NCI-H345 treated with DMSO at 0.1 percent for 48 hours (cell line): ENCODE measurements around the gene LYPD1.

Experiments used
- DNase-seq: peaks from one replicate; lab custom pipeline; 2025; ENCODE audit not compliant: unreplicated experiment; lab: John Stamatoyannopoulos, UW

Gene LYPD1

DNA sequence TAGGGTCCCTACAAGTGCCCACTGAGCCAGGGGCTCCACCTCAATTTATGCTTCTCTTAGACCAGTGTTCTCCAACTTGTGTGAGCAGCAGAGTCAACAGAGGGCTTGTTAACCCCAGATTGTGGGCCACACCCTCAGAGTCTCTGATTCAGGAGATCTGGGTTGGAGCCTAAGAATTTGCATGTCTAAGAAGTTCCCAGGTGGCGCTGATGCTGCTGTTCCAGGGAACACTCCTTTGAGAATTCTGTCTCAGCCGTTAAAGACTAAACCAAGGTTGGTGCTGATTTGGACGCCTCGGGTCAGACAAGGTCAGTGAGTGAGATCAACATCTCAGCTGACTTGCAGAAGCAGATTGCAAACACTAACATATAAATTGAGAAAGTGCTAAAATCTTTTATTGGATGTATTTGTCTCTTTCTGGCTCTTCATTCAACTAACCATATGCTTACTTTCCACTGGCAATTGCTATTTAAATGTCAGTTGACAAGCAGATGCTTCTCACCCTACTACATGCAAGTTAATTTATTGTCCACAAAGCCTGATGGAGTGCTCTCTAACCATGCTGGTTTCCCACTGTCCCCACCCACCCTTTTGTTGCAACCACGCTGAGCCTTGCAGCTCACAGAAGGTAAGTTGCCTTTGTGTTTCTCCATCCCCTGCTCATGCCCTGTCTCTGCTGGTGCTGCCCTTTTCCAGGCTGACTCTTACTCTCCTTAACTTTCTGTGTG is 31.5 kb downstream of the LYPD1 start:
- DNase-seq, result peak; percentile 83

DNA sequence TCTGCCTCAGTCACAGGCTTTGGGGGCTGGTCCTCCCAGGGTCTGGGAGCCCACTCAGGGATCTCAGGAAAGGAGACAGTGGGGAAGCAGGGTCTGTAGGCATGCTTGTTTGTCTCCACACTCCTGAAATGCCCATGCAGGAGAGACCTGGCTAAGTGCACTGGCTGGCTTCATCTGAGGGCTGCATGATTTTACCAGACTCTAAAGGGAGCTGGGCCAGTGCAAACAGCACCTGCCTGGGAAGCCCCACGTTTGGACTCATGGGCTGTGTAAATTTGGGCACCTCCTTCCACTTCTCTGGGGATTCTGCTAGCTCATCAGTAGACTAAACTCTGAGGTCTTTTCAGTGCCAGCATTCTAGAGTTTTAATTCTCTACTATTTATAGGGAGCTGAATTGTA is 33.7 kb downstream of the LYPD1 start:
- DNase-seq, result no peak

DNA sequence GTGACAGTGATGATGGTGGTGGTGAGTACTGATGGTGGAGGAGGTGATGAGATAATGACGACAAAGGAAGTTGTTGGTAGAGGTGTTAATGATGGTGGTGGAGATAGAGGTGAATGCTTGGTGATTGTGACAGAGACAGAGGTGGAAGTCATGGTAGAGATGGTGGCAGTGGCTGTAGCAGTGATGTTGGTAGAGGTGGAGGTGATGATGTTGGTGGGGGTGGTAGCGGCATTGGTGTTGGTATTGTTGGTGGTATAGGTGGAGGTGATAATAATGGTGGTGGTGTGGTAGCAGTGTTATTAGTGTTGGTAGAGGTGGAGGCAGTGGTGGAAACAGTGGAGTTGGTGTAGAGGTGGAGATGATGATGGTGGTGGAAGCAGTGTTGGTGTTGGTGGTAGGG is 36.4 kb downstream of the LYPD1 start:
- no peak for DNase-seq

DNA sequence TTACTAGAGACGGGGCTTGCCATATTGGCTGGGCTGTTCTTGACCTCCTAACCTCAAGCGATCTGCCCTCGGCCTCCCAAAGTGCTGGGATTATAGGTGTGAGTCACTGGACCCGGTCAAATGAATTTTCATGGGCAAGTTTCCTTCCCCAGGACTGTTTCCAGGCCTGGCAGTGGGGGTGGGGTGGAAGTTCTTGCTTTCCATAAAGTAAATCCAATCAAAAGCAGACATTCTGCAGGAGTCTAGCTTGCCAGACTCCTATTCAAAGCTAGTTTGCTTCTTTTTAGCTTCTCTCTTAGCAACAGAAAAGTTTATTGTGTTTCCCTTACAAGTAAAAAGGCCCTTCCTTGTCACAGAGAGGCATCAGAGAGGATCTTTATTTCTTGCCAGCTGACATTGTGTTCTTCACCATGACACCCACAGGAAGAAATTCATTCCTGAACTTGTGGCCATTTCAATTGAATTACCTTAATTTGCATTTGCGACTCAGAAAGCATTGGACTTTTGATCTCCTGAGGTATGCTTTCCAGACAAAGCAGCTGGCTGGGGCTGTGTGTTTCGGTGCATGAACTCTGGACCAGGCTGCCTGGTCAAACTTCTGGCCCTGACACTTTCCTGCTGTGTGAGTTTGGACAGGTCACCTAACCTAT is 37.9 kb downstream of the LYPD1 start:
- no peak for DNase-seq

DNA sequence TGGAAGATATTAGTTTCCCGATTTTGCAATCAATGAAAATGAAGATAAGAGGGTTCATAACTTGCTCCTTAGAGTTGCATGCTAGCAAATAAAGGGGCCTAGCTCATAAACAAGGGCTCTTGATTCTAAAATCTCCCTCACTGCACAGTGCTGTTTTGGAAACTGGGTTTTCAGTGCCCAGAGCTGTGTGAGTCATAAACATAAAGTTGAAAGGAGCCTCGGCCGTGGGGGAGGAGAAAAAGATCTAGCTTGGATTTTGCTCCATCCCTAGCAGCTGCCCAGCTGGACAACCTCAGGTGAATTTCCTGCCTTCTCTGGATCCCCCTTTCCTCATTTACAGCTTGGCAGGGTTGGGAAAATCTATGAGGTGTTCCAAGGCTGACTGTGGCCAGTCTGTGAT is 42.5 kb downstream of the LYPD1 start:
- no peak for DNase-seq

DNA sequence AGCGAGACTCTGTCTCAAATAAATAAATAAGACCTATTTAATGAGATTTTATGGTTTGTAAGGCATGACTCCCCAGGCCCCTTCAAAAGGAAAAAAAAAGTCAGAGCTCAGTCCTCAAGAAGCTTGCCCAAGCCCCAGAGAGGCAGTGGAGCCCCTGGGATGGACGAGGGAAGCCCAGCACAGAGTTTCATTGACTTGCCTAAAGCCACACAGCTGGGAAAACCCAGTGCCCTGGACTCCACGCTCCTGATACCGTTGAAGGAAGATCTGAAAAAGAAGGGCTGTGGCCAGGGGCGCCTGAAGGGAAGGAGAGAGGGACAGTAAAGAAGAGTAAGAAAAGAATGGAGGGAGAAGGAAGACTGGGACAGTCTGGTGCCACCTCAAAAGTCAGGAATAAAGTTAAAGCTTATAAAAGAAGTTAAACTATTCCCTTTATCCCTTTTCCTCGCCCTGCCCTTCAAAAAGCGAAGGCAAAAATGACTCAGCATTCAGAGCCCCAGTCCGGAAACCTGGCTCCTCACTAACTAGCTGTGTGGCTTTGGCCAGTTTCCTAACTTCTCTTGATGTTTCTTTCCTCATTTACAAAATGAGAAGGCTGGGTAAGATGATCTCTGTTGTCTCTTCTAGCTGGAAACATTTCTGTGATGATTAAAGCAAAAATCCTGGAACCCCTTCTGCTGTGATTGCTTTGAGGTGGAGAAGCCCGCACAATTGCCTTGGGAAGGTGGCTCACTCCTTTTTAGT is 46.7 kb downstream of the LYPD1 start:
- no peak for DNase-seq

DNA sequence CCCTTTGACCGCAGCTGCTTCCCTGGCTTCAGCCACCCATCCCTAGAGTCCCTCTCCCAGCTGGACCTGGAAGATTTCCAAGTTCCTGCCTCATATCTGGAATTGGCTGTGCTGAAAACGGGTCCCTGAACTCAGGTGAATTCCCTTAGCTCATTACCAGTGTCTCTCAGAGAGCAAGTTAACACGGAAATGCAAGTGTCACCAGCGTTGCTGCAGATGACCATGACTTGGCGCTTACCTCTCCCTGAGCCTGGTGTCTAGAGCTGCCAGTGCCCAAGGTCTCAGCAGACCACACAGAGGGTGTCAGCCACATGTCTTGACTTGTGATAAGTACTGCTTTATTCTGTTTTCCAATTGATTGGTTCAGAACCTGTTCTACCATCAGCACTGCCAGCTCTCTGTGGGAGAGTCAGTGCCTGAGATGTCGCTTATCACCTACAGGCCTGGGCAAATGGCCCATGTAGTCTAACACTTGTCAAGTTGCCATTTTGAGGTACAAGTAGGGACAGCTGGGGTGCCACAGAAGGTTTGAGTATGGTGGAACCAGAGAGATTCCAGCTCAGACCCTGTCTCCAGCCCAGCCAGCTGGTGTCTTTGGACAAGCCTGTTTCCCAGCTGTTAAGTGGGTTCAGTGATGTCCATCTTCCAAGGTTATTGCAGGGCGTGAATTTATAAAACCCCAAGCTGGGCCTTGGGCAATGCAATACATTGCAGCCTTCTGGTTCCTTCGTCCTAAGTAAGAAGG is 48.7 kb downstream of the LYPD1 start:
- DNase-seq, result peak; percentile 87

DNA sequence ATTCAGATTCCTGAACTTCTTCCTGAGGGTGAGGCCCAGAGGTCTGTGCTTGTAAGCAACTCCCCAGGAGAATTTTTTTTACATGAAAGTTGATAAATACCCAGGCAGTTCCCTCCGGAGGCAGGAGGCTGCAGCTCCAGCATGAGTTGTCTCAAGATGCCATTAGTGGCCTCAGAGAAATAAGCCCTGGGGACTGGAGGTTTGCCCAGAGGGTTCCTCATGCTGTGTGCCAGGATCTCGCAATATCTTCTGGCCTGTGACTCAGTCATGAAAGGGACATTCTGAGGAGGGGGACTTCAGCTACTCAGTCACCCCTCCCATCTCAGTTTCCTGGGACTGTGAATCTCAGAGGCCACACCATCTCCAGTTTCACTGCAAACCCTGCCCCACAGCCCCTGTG is 49.9 kb downstream of the LYPD1 start:
- DNase-seq, result no peak

DNA sequence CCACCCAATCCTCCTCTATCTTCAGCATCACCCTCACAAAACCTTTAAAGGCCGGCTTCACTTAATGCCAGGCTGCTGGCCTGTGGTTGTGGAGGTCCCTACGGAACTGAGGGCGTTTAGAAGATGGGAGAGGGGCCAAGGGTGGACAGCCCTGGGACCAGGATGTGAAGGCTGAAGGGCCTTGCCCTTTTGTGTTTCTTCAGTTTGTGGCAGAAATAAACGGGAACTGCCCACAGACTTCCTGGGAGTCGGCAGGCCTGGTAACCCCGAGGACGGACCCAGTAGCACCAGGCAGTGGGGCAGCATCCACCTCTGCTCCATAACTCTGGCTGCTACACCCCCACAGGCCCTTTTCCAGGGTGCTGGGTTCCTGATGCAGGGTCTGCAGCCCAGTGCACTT is 51.3 kb downstream of the LYPD1 start:
- no peak for DNase-seq

DNA sequence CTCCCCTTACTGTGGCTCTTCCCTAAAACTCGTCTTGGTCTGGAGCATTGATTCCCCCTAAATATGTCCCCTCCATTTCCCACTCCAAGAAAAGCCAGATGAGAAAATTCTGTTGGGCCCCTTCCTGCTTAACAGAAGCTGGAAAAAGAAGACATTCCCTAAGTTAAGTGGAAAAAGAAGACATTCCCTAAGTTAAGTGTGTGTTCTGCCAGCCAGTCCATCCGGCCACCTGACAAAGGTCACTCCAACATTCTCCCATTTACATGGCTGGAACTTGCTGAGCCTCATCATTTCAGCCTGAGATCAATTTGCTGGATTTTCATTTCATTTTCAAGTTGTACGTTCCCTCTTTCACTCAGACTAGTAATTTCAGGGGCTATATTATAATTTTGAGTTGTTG is 52.0 kb downstream of the LYPD1 start:
- no peak for DNase-seq

DNA sequence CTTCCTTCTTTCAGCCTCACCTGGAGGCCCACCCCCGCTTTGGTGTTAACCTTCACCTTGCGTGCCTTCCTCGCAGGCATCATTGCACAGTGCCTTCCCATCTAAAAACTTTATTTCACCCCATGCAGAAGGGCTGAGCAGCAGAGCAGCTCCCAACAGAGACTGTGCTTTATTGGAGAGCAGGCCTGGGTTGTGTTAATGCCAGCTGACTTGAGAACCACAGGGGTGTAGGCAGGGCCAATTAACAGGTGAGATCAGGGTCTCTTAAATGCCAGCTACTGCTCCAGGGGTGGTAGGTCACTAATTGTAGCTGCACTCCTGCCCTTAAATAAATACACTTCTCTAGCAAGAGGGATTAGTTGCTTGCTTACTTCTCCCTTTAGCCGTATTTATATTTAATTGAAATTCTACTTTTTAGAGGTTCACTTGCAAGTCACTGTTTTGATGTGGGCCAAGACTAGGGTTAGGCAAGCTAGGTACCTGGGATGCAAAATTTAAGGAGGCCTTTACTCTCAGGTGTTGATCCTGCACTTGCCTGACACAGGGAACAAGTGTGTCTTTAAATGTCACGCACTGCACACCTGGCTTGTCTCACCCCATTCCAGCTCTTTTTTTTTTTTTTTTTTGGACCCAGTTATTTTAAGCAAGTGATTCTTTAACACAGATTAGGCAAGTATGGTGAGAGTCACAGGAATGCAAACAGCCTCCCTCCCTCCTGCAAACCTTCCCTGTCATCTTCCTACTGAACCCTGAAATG is 54.5 kb downstream of the LYPD1 start:
- DNase-seq, result peak; percentile 29

DNA sequence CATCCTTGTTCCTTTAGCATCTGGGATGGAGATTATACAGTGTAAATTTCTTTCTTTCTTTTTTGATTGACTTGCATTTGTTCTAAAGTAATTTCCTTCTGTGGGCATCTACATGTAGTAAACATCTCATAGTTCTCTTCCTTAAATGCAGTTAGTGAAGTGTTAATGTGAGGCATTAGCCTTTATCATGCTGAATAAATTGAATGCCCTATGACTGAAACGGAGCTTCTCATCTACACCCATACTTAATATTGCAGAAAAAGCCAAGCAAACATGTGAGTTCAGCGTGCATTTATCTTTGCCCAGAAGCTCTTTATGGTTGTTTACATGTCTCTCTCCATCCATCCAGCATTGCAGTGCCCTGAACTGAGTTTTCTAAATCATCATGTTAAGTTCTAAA is 58.3 kb downstream of the LYPD1 start:
- DNase-seq, result no peak

DNA sequence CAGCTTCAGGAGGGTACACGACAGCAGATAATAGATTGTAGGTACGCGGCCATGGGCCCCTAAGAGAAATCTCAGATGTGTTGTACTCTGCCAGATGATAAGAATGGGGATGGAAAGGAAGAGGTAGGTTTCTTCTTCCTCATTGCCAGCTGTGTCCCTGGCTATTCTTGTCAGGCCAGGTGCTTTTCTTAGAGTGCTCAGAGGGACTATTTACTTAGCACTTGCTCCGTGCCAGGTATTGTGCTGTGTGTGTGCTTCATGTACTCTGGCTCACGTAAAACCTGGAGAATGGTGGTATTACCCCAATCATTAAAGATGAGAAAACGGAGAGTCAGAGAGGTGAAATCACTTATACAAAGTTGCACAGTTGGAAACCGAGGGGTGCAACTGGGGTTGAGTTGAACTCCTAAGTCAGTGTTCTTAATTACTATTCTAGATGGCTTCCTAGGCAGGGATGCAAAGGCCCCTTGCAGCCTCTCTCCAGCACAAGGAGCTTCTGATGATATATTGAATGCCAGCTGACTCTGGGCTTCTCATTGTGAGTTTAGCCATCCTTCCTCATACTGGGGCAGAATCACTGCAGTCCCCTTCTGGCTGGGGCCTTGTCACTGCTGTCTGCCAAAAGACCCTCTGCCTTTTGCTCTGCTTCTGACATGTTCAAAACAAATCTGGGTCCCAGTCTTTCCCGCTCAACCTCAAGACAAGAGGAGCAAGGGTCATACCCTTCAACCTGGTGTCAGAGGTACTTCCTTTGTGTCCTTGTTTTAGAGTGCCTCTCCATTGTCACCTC is 60.7 kb downstream of the LYPD1 start:
- peak; percentile 55 for DNase-seq

DNA sequence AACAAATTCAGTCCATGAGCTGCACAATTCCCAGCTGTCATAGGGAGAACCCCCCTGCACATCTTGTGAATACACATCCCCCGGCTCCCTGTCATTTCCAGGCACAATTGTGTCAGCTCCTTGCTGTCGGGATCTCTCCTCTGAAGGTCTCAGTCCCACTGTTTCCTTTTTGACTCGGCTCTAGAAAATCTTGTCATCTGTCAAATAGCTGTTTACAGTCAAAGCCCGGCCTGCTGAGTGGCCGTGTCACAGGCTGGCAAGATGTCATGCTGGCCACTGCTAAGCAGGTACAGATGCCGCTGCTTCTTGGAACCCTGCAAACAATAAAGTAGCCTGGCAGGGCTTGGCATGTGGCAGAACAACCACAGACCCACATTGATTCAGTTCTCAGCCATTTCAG is 61.7 kb downstream of the LYPD1 start:
- no peak for DNase-seq

DNA sequence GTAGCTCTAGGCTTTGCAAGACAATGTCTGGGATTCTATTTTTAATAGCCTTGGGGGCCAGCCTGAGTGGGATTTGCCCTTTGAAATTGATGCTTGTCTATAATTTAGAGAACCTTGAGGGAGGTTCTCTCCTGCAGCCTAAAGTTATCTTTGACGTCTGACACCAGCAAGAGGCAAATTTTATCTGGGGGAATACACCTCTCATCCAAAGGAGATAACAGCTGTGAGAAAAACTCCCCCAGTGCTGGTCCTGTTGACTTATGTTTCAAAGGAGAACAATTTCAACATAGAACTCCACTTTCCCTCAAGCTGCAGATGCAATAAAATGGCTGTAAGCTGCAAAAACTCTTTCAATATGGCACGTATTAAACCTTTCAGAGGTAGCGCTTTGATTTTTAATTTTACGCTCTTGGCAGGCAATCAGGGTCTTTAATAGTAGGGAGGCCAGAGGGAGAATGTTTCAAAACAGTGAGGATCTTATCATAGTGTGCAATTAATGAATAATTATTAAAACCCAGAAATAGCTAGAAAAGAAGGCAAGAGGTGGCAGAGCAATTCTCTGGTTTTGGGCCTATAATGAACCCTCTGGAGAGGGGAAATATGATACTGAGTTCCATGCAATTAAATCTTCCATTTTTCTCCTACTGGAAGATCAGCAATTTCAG is 62.4 kb downstream of the LYPD1 start:
- no peak for DNase-seq

DNA sequence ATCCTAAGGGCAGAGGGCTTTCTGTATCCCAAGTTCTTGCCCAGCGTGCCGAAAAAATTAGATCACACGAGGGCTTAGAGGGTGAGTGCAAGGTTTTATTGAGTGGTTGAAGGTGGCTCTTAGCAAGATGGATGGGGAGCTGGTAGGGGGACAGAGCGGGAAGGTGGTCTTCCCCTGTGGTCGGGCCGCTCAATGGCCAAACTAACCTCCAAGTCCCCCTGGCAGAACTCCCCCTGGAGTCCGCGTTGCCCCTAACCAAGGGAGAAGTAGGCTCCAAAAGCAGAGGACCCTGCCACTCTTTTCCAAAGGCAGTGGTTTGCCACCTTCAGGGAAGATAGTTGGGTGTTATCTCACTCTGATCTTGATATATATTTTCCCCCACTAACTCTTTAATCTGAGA is 63.4 kb downstream of the LYPD1 start:
- DNase-seq, result no peak

DNA sequence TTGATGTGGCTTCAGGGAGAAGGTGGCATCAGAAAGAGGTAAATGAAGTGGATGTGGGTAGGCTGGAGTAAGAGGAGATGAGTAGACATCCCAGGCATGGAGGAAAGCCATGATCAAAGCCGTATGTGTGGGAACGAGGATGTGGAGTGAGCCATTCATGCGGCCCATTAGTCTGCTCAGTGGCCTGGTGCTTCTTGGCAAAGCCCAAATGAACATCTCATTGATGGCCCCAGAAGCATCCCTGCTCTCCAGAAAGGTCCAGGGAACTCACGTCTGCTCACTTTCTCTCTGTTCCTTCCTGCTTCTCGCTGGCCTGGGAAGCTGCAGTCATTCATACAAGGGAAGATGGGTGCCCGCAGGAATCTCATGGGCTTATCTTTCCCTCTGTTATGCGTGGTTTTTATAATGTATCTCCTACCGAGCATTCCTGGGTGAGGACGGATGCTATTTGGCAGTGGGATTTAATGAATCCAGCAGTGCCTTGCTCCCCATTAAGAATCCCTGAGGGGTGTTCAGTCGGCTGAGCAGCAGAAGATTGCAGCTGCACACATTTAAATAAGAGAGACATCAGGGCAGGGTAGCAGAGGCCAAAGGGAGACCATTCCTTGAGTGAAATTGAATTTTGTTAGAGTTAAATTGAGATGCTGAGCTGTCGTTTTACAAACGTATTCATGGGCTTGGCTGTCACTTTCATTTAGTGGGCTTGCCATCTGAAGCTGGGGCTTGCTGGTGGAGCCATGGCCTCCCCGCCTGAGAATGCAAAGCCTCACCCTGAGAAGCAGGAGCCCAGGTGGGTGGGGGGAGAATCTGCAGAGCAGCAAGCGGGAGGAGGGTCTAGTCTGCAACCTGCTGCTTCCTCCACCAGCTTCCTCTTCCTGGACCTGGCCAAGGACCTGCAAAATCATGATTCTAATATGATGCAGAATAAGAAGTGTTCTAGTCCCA is 64.5 kb downstream of the LYPD1 start:
- DNase-seq, result no peak

DNA sequence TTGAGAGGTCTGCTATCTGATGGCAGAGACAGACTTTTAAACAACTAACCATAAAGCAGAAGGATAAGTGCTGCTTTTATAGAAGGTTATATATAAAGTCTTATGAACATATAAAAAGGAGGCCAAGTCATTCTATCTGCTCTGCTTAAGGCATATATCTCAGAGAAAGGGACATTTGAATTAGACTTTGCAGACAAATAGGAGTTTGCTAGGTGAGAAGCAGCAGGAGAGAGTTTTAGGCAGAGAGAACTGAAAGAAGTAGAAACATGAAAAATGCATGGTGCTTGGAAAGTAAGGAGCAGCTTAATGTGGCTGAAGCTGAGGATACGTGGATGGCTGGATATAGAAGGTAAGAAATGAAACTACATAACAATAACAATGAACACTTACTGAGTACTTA is 65.4 kb downstream of the LYPD1 start:
- DNase-seq, result no peak
